HG03457 (cell line): ENCODE results near the gene MAB21L4.

Source experiments
- ATAC-seq: cut with Tn5 transposase; IDR thresholded peaks from one replicate; pipeline ENCODE4 v1.9.1; 2021; ENCODE audit warnings: moderate number of reproducible peaks; ENCODE audit not compliant: unreplicated experiment

Gene MAB21L4

GRCh38 chr2:240884745-240885144 is 11.2 kb downstream of the MAB21L4 start:
- no peak for ATAC-seq

GRCh38 chr2:240884221-240884620 is 11.7 kb downstream of the MAB21L4 start:
- ATAC-seq, result no peak

DNA sequence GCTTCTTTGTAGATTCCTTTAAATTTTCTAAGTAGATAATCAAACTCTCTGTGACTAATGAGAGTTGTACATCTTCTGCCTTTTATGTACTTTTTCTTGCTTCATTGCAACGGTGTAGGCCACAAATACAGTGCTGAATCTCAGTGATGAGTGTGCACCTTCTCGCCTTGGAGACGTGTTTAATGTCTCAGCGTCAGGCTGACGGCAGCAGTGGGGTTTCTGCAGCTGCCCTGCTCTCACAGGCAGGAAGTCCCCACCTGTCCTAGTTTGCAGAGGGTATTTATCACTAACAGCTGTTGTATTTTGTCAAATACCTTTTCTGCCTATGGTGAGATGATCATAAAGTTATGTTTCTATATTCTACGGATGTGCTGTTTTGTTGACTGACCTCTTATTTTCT is 14.0 kb downstream of the MAB21L4 start:
- no peak for ATAC-seq

- no peak for ATAC-seq
These were observed 16.9 kb downstream of the MAB21L4 start for GRCh38 chr2:240879105-240879504.

DNA sequence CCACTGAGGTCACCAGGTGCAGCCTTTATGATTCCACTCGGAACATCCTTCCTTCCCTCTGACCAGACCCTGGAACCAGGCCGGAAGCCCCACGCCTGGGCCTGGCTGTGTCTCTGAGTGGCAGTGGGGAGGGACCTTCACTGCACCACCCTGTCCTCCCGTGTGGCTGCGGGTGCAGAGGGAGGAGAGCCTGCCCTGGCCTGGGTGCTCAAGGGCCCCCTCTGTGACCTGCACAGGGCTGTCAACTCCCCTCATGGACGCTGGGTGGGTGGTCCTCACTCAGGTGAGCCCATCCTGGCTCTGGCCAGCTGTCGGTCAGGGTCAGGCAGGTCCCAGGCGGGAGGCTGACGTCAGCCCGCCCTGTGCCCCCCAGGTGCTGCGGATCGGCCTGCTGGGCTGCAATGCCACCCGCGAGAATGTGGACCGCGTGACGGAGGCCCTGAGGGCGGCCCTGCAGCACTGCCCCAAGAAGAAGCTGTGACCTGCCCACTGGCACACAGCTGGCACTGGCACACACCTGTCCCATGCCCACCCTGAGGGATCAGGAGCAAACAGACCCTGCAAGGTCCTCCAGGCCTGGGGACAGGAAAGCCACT is 17.5 kb downstream of the MAB21L4 start:
- no peak for ATAC-seq

DNA sequence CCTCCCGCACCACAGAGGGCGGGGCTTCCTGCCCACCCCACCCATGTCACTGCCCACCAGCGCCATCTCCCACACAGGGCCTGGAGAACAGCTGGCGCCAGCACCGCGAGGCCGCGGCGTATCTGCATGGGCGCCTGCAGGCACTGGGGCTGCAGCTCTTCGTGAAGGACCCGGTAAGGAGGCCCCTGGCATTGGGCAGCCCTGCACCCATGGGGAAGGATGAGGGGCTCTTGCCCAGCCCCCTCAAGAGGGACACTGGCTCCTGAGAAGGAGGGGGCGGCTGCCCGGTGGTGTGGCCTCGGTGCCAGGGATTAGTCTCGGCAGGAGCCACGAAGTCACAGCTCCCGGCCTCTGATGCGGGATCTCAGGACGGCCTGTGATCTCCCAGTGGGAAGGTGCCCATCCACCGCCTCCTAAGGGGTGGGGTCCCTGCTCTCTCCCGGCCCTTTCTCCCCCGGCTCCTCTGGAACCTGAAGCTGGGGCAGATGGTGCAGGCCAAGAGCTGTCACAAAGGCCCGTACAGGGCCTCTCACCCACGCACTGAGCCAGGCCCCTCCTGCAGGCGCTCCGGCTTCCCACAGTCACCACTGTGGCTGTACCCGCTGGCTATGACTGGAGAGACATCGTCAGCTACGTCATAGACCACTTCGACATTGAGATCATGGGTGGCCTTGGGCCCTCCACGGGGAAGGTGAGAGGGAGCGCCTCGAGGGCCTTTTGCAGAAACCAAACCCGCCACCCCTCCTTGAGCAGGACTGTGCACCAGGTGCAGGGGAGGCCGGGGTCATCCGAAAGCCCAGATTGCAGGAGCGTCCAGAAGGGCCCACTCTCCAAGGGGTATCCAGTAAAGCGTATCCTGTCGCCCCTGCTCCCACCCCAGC is 18.3 kb downstream of the MAB21L4 start:
- ATAC-seq, result no peak

GRCh38 chr2:240876475-240877251 is 19.3 kb downstream of the MAB21L4 start:
- no peak for ATAC-seq

- ATAC-seq, result no peak
These were observed 19.9 kb downstream of the MAB21L4 start for GRCh38 chr2:240876035-240876474.

GRCh38 chr2:240875228-240876034 is 20.5 kb downstream of the MAB21L4 start:
- no peak for ATAC-seq

GRCh38 chr2:240874715-240875227 is 21.2 kb downstream of the MAB21L4 start:
- ATAC-seq, result no peak

DNA sequence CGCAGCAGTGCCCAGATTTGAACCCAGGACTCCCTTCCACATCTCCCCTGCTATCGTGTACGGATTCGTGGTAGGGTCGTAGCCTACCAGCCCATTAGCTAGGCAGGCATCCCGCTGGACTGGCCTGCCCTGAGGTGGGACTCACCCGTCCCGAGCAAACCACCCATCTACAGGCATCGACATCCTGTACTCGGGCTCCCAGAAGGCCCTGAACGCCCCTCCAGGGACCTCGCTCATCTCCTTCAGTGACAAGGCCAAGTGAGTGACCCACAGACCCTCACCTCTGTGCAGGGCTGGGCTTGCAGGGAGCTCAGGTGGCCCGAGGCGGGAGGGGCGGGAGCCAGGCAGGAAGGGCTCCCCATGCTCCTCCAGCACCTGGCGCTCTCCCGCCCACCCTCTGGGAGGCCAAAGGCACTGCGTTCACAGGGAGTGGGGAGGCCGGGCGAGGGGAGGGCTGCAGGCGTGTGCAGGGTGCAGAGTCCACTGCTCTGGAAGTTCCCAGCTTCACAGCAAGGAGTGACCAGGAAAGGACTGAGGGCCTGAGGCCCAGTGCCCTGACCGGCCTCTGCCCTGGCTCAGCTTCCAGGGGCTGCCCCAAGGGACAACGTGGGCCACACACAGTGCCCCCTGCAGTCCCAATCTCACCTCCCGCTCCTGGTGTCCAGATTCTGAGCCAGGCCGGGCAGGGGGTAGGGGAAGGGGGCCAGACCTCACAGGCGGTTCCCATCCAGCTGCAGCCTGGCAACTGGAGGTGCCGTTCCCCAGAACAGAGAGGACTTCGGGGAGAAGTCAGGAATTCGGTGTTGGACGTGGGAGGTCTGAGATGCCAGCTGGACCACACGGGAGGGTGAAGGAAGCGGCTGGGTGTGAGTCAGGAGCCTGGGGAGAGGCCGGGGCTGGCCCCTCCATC is 21.9 kb downstream of the MAB21L4 start:
- ATAC-seq, result no peak

- no peak for ATAC-seq
These were observed 22.7 kb downstream of the MAB21L4 start for GRCh38 chr2:240873098-240873788.

DNA sequence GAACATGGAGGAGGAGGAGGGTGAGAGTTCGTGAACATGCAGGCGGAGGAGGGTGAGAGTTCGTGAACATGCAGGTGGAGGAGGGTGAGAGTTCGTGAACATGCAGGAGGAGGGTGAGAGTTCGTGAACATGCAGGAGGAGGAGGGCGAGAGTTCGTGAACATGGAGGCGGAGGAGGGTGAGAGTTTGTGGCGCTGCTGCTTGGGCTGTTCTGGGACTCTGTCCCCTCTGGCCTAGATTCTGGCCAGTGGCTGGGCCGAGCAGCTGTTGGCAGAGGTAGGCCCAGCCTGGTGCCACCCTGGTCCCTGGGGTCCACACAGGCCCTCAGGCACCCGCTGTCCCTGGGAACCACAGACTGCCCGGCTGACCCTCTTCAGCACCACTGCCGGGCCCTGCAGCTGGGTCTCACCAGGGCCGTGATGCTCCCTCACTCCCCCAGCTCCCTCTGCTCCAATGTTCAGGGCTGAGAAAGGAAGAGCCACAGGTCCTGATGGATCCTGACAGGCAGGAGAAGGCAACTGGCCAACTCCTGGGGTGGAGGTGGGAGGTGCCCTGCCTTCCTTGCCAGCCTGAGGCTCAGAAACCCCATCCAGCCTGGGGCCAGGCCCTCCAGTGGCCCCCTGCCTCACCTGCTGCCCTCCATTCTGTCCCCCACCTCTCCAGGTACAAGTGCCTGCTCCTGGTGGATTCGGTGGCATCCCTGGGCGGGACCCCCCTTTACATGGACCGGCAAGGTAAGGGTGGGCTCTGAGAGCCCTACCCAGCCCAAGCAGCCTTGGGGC is 23.4 kb downstream of the MAB21L4 start:
- no peak for ATAC-seq

DNA sequence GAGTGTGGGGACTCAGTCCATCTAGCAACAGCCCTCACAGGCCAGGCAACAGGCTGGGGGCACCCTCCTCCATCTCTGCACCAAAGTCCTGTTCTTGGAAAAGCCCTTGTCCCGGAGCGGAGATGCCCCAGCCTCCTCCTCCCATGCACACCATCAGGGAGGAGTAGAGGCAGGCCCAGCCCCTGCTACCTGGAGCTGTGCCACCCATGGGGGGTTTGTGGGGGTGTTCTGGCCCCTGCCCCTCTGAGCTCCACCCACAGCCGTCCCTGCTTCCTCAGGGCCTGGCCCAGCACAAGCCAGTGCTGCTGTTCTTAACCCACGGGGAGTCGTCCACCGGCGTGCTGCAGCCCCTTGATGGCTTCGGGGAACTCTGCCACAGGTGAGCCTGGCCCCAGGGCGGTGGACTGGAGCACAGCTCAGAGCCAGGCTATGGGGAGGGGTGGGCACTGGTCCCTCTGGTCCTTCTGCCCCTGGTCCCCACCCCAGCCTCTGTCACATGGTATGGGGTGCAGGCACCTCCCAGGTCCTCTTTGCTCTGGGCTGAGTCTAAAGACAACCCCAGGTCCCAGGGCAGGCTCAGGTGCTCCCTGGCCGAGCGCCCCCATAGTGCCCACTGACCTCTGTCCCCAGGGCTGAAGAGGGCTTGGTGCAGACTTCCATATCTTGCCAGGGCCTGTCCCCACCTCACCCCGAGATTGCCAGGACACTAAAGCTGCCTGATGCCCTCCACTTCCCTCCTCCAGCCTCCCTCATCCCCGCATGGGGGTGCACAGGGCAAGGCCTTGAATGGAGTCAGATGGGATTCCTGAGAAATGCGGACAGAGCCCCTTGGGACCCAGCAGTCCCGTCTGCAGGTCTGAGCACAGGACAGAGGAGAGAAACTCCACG is 24.6 kb downstream of the MAB21L4 start:
- no peak for ATAC-seq

GRCh38 chr2:240869956-240870875 is 25.7 kb downstream of the MAB21L4 start:
- no peak for ATAC-seq
